Caco-2 (cell line): Measurements from ENCODE around the gene HNF1A. TPM values are rescaled to one million over a fixed set of nuclear protein-coding genes. Genes with fewer than 3 reads are reported as not detected.

Experiments used
- BruUV-seq: library from RNA; stranded (reverse); fragments of 400-500 nt; replicated peaks from 2 replicates; lab custom pipeline; 2021; lab: Mats Ljungman, UMichigan
- CTCF ChIA-PET: fragments of 300-600 bp; sonication (Branson Sonifier 250); formaldehyde crosslinking; loops from one replicate; lab custom pipeline; 2022; ENCODE audit warnings: antibody characterized with exemption; lab: Charles Lee
- POLR2A ChIA-PET: fragments of 300-600 bp; sonication (Branson Sonifier 250); formaldehyde crosslinking; loops from one replicate; lab custom pipeline; 2022; ENCODE audit warnings: antibody characterized with exemption; lab: Charles Lee
- DNase-seq, 2 experiments: peaks; one replicate each; pipeline versions ENCODE4 v3.0.0 to v3.0.0-alpha.2; 2020 to 2022
- H3K27me3 ChIP-seq: replicated peaks from 2 replicates; pipeline ENCODE4 v1.6.0; 2011; ENCODE audit warnings: low read length; ENCODE audit not compliant: control insufficient read depth, insufficient read depth
- H3K36me3 ChIP-seq: 2 replicates; pipeline ENCODE4 v1.5.1; 2011; ENCODE audit warnings: low read length; ENCODE audit not compliant: control insufficient read depth, insufficient read depth
- H3K4me1 ChIP-seq: fragments of 250-450 bp; sonication (Bioruptor Pico); 2 replicates; pipeline ENCODE4 v1.5.1; 2020; ENCODE audit warnings: mild to moderate bottlenecking
- H3K4me3 ChIP-seq: 2 replicates; pipeline ENCODE4 v1.5.1; 2011; ENCODE audit warnings: low read depth, mild to moderate bottlenecking, control low read depth, low read length
- H3K9me3 ChIP-seq: fragments of 250-450 bp; sonication (Bioruptor Pico); 2 replicates; pipeline ENCODE4 v1.5.1; 2020; ENCODE audit warnings: mild to moderate bottlenecking, moderate library complexity
- H3K27ac Mint-ChIP-seq: one replicate; pipeline ENCODE4 v1.8.0; 2022; ENCODE audit warnings: mixed read lengths; ENCODE audit not compliant: unreplicated experiment
- H3K27me3 Mint-ChIP-seq: one replicate; pipeline ENCODE4 v1.8.0; 2022; ENCODE audit warnings: mixed read lengths; ENCODE audit not compliant: insufficient read depth, unreplicated experiment
- H3K36me3 Mint-ChIP-seq: one replicate; pipeline ENCODE4 v1.8.0; 2022; ENCODE audit warnings: mild to moderate bottlenecking, mixed read lengths; ENCODE audit not compliant: insufficient read depth, unreplicated experiment
- H3K4me1 Mint-ChIP-seq: one replicate; pipeline ENCODE4 v1.8.0; 2022; ENCODE audit warnings: low read depth, mixed read lengths; ENCODE audit not compliant: unreplicated experiment
- H3K4me3 Mint-ChIP-seq: one replicate; pipeline ENCODE4 v1.8.0; 2022; ENCODE audit warnings: mild to moderate bottlenecking, moderate library complexity, mixed read lengths; ENCODE audit not compliant: unreplicated experiment
- H3K9me3 Mint-ChIP-seq: one replicate; pipeline ENCODE4 v1.8.0; 2022; ENCODE audit warnings: mixed read lengths; ENCODE audit not compliant: unreplicated experiment
- intact Hi-C: fragments of 100-400 bp; cut with micrococcal nuclease; formaldehyde crosslinking; loops from one replicate; pipeline ENCODE4 v1.10.0; 2022; ENCODE audit not compliant: unreplicated experiment
- total RNA-seq: library from RNA; stranded (reverse); gene quantifications from 2 replicates; pipeline ENCODE4 v1.2.3, GENCODE V29; 2022
- TF ChIP-seq, protein P1 (sequence below), 2 experiments: fragments of 200-600 bp in 1 of 2; IDR thresholded peaks; 1 replicate in 1 of 2; 2 replicates in 1 of 2; pipeline versions ENCODE4 v1.5.1 to v1.8.0; 2011 to 2022; ENCODE audit warnings: antibody characterized with exemption in 1 of 2, control low read depth in 1 of 2, inconsistent platforms in 1 of 2, low read depth in 1 of 2, low read length in 1 of 2, mild to moderate bottlenecking in 1 of 2, moderate library complexity in 1 of 2; ENCODE audit not compliant: insufficient read depth in 1 of 2, severe bottlenecking in 1 of 2, unreplicated experiment in 1 of 2

HNF1A gene
- total RNA-seq, 1 experiment from 2014 or later: 41.2 TPM

DNA sequence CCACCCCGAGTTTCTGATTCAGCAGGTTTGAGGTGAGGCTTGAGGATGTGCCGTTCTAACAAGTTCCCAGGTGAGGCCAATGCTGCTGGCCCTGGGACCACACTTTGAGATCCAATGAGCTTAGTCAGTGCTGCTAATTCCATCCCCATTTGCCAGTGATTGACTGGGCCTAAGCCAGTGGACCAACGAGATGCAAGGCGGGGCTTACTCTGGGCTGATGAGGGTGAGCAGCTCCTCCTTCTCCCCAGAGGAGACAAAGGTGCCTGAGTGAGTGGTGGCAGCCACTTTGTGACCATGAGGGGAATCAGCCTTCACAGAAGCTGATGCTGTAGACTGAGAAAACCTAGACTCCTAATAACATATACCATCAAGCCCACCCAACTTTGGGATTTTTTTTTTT, 23.1 kb upstream of the HNF1A start:
- BruUV-seq: no TSS peak
- H3K4me1 Mint-ChIP-seq: peaks cover 16% of the 10 kb centered on the region
- no peak overlapping the region for H3K4me3 Mint-ChIP-seq
- H3K27ac Mint-ChIP-seq: no peak overlapping the region
- intact Hi-C loops: no loop called here
- TF ChIP-seq, protein P1, sequence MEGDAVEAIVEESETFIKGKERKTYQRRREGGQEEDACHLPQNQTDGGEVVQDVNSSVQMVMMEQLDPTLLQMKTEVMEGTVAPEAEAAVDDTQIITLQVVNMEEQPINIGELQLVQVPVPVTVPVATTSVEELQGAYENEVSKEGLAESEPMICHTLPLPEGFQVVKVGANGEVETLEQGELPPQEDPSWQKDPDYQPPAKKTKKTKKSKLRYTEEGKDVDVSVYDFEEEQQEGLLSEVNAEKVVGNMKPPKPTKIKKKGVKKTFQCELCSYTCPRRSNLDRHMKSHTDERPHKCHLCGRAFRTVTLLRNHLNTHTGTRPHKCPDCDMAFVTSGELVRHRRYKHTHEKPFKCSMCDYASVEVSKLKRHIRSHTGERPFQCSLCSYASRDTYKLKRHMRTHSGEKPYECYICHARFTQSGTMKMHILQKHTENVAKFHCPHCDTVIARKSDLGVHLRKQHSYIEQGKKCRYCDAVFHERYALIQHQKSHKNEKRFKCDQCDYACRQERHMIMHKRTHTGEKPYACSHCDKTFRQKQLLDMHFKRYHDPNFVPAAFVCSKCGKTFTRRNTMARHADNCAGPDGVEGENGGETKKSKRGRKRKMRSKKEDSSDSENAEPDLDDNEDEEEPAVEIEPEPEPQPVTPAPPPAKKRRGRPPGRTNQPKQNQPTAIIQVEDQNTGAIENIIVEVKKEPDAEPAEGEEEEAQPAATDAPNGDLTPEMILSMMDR (IDR thresholded peaks at IDR 0.05; ENCODE audit: insufficient read depth in 1 of 2, low read depth in 1 of 2, low read length in 1 of 2, severe bottlenecking in 1 of 2, unreplicated experiment in 1 of 2): no peak
- peaks cover 30% of the 10 kb centered on the region for H3K36me3 Mint-ChIP-seq
- Histone ChIP-seq H3K36me3 (no peaks in the 10 kb centered on the region), H3K4me1 (peaks cover 36% of the 10 kb centered on the region), H3K9me3 (no peaks in the 10 kb centered on the region), H3K27me3 (no peaks in the 10 kb centered on the region), H3K4me3 (no peak overlapping the region)
- ChIA-PET CTCF (interaction anchor here (1.4 kb wide), 1 partner anchor 55 kb away, joined by 3 read pairs; no protein-coding TSS in a partner anchor), POLR2A (interaction anchor here (0.7 kb wide), 1 partner anchor 234 kb away, joined by 7 read pairs; no protein-coding TSS in a partner anchor)
- no peaks in the 10 kb centered on the region for H3K27me3 Mint-ChIP-seq
- no peaks in the 10 kb centered on the region for H3K9me3 Mint-ChIP-seq
- no peak for DNase-seq

DNA sequence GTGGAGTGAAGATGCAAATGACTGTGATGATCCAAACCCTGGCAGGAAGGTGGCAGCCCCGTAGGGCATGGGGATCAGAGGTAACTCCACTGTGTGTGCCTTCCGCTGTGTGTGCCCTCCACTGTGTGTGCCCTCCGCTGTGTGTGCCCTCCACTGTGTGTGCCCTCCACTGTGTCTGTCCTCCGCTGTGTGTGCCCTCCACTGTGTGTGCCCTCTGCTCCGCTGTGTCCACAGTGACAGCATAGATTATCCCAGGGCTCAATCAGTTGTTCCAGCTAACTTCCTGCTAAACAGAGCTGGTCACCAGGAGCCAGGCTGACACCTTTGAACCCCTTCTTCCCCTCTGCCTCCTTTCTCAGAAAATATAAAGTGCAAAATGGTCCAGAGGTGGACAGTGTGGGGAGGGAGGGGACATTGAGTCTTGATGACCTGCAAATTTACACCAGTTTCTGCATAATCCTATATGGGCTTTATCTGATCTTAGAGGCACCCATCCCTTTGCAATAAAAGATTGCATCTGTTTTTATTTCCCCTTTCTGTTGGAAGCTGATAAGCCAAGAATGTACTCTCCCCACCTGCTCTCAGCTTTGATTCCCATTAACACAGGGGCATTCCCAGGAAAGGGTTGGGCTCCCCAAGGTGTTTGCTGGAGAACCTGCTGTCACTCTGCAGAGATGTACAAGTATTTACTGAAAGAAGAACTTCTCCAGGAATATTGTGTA, 21.6 kb upstream of the HNF1A start:
- intact Hi-C loops: no loop called here
- peaks cover 17% of the 10 kb centered on the region for H3K4me1 Mint-ChIP-seq
- TF ChIP-seq, protein P1 (IDR thresholded peaks at IDR 0.05; ENCODE audit: insufficient read depth in 1 of 2, low read depth in 1 of 2, low read length in 1 of 2, severe bottlenecking in 1 of 2, unreplicated experiment in 1 of 2): no peak
- Histone ChIP-seq H3K9me3 (no peaks in the 10 kb centered on the region), H3K4me3 (no peak overlapping the region), H3K4me1 (peaks cover 51% of the 10 kb centered on the region), H3K27me3 (no peaks in the 10 kb centered on the region), H3K36me3 (no peaks in the 10 kb centered on the region)
- H3K36me3 Mint-ChIP-seq: peaks cover 38% of the 10 kb centered on the region
- H3K27ac Mint-ChIP-seq: peak overlapping the region; percentile 81
- ChIA-PET POLR2A (interaction anchor here (0.6 to 1.2 kb wide), 2 partner anchors 17 to 21 kb away, joined by 5 to 9 read pairs; partner anchors contain the start of gene HNF1A), CTCF (interaction anchor here (0.6 to 1.9 kb wide), 5 partner anchors 15 to 49 kb away, joined by 3 to 5 read pairs (median 4); no protein-coding TSS in a partner anchor)
- peak; percentile 77 to 86 for DNase-seq
- BruUV-seq: no TSS peak
- no peak overlapping the region for H3K4me3 Mint-ChIP-seq
- no peaks in the 10 kb centered on the region for H3K27me3 Mint-ChIP-seq
- no peaks in the 10 kb centered on the region for H3K9me3 Mint-ChIP-seq

DNA sequence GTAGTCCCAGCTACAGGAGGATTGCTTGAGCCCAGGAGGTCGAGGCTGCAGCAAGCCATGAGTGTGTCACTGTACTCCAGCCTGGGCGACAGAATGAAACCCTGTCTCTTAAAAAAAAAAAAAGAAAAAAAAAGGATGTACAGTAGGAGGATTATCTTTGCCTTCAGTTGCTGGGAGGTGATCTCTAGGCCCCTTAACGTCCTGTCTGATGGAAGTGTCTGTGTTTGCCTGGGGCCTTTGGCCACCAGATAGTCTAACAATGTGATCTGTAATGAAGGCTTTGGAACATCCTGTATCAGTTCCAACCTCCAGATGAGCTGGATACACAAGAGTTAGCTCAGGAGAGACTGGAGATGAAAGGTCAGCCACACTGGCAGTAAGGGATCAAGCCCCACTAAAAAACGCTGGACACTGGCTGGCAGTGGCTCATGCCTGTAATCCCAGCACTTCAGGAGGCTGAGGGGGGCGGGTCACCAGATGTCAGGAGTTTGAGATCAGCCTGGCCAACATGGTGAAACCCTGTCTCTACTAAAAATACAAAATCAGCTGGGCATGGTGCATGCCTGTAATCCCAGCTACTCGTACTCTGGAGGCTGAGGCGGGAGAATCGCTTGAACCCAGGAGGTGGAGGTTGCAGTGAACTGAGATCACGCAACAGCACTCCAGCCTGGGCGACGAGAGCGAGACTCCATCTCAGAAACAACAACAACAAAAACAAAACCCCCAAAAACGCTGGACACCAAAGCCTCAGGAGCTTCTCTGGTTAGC, 19.0 kb upstream of the HNF1A start:
- no peak for DNase-seq
- Histone ChIP-seq H3K4me3 (no peak overlapping the region), H3K27me3 (no peaks in the 10 kb centered on the region), H3K4me1 (peaks cover 65% of the 10 kb centered on the region), H3K9me3 (no peaks in the 10 kb centered on the region), H3K36me3 (no peaks in the 10 kb centered on the region)
- peaks cover 63% of the 10 kb centered on the region for H3K36me3 Mint-ChIP-seq
- ChIA-PET POLR2A (no interaction called here), CTCF (interaction anchor here (0.7 kb wide), 1 partner anchor 418 kb away, joined by 3 read pairs; no protein-coding TSS in a partner anchor)
- H3K4me3 Mint-ChIP-seq: no peak overlapping the region
- peak overlapping the region; percentile 68 for H3K27ac Mint-ChIP-seq
- H3K9me3 Mint-ChIP-seq: no peaks in the 10 kb centered on the region
- intact Hi-C loops: no loop called here
- H3K4me1 Mint-ChIP-seq: peaks cover 29% of the 10 kb centered on the region
- H3K27me3 Mint-ChIP-seq: no peaks in the 10 kb centered on the region
- TF ChIP-seq, protein P1 (IDR thresholded peaks at IDR 0.05; ENCODE audit: insufficient read depth in 1 of 2, low read depth in 1 of 2, low read length in 1 of 2, severe bottlenecking in 1 of 2, unreplicated experiment in 1 of 2): no peak
- no TSS peak for BruUV-seq
